CD14-positive monocyte (primary cell): ENCODE measurements around the gene NPIPA8. TPM values are rescaled to one million over a fixed set of nuclear protein-coding genes. Genes with fewer than 3 reads are reported as not detected.
"Not testable (repeated sequence)": the region's sequence is repeated elsewhere in the genome, so short reads cannot be mapped to it uniquely, and the experiment has no call there.

ENCODE experiments used
- DNase-seq, 3 donors: peaks; one replicate each; pipeline ENCODE4 v3.0.0-alpha.2; 2011 to 2022
- H2AFZ ChIP-seq: 2 replicates; pipeline ENCODE4 v1.6.0; 2012; ENCODE audit warnings: mild to moderate bottlenecking, low read depth, low read length, inconsistent platforms; ENCODE audit not compliant: insufficient read depth, poor library complexity, severe bottlenecking
- H3K27ac ChIP-seq, 2 donors: 1 replicate in 1 of 2; 2 replicates in 1 of 2; pipeline ENCODE4 v1.5.1; 2012 to 2013; ENCODE audit warnings: low read length in 2 of 2, control low read depth in 1 of 2, inconsistent platforms in 1 of 2, low read depth in 1 of 2, mild to moderate bottlenecking in 1 of 2
- H3K27me3 ChIP-seq, 2 donors: one replicate each; pipeline versions ENCODE4 v1.6.0 to v1.6.1; 2011 to 2013; ENCODE audit warnings: low read length in 2 of 2; ENCODE audit not compliant: control insufficient read depth in 2 of 2, insufficient read depth in 2 of 2
- H3K36me3 ChIP-seq, 2 donors: replicated peaks in 1 of 2; 1 replicate in 1 of 2; 2 replicates in 1 of 2; pipeline versions ENCODE4 v1.5.1 to v1.6.1; 2012 to 2013; ENCODE audit warnings: low read length in 2 of 2, control low read depth in 1 of 2, inconsistent platforms in 1 of 2, mild to moderate bottlenecking in 1 of 2; ENCODE audit not compliant: insufficient read depth in 2 of 2, control insufficient read depth in 1 of 2
- H3K4me1 ChIP-seq, 2 donors: 1 replicate in 1 of 2; 2 replicates in 1 of 2; pipeline versions ENCODE4 v1.5.1 to v1.6.1; 2012 to 2013; ENCODE audit warnings: low read length in 2 of 2, control low read depth in 1 of 2, inconsistent platforms in 1 of 2, mild to moderate bottlenecking in 1 of 2, moderate library complexity in 1 of 2; ENCODE audit not compliant: insufficient read depth in 2 of 2, control insufficient read depth in 1 of 2
- H3K4me2 ChIP-seq: replicated peaks from 2 replicates; pipeline ENCODE3; 2012; ENCODE audit warnings: low read length, moderate library complexity, mild to moderate bottlenecking; ENCODE audit not compliant: poor library complexity, severe bottlenecking; ENCODE audit errors: extremely low read depth
- H3K4me3 ChIP-seq, 3 experiments: fragments of 200-600 bp in 1 of 3; sonication (generic) in 1 of 3; replicated peaks in 1 of 3; 1 replicate in 2 of 3; 2 replicates in 1 of 3; pipeline ENCODE4 v1.5.1; 2011 to 2013; ENCODE audit warnings: low read length in 3 of 3, mild to moderate bottlenecking in 3 of 3, control low read depth in 2 of 3, low read depth in 2 of 3, inconsistent platforms in 1 of 3, moderate library complexity in 1 of 3
- H3K79me2 ChIP-seq: 2 replicates; pipeline ENCODE4 v1.6.0; 2012; ENCODE audit warnings: mild to moderate bottlenecking, control low read depth, inconsistent platforms, low read length, moderate library complexity; ENCODE audit not compliant: insufficient read depth
- H3K9ac ChIP-seq: 2 replicates; pipeline ENCODE4 v1.6.0; 2017; ENCODE audit warnings: low read length, mild to moderate bottlenecking; ENCODE audit not compliant: insufficient read depth, poor library complexity, severe bottlenecking
- H3K9me3 ChIP-seq, 2 donors: replicated peaks in 1 of 2; 1 replicate in 1 of 2; 2 replicates in 1 of 2; pipeline versions ENCODE4 v1.5.1 to v1.6.1; 2012 to 2013; ENCODE audit warnings: low read length in 2 of 2, control low read depth in 1 of 2; ENCODE audit not compliant: control insufficient read depth in 1 of 2, insufficient read depth in 1 of 2
- H4K20me1 ChIP-seq: 2 replicates; pipeline ENCODE4 v1.6.0; 2012; ENCODE audit warnings: mild to moderate bottlenecking, low read length, control low read depth, moderate library complexity; ENCODE audit not compliant: insufficient read depth
- H3K27ac Mint-ChIP-seq, 7 donors: one replicate each; pipeline ENCODE4 v1.8.0; 2020; ENCODE audit warnings: mild to moderate bottlenecking in 7 of 7, mixed read lengths in 7 of 7, moderate library complexity in 6 of 7, inconsistent platforms in 2 of 7
- H3K27me3 Mint-ChIP-seq, 3 donors: one replicate each; pipeline ENCODE4 v1.8.0; 2021 to 2022; ENCODE audit warnings: low read depth in 3 of 3, mild to moderate bottlenecking in 3 of 3, mixed read lengths in 3 of 3, moderate library complexity in 3 of 3, inconsistent platforms in 1 of 3
- H3K36me3 Mint-ChIP-seq, 2 donors: one replicate each; pipeline ENCODE4 v1.8.0; 2020; ENCODE audit warnings: mixed read lengths in 2 of 2, inconsistent platforms in 1 of 2, mild to moderate bottlenecking in 1 of 2
- H3K4me1 Mint-ChIP-seq: one replicate; pipeline ENCODE4 v1.8.0; 2020; ENCODE audit warnings: mild to moderate bottlenecking, mixed read lengths
- H3K4me3 Mint-ChIP-seq, 2 donors: one replicate each; pipeline ENCODE4 v1.8.0; 2020; ENCODE audit warnings: mild to moderate bottlenecking in 2 of 2, mixed read lengths in 2 of 2, moderate library complexity in 1 of 2
- H3K9me3 Mint-ChIP-seq, 7 donors: one replicate each; pipeline ENCODE4 v1.8.0; 2020 to 2022; ENCODE audit warnings: mixed read lengths in 7 of 7, mild to moderate bottlenecking in 6 of 7, moderate library complexity in 6 of 7, inconsistent platforms in 2 of 7
- WGBS: methylation state at CpG from one replicate; pipeline ENCODE4 v1.1.5; 2013; ENCODE audit warnings: missing lambda C conversion rate; ENCODE audit not compliant: insufficient coverage; 5-methylcytosine and 5-hydroxymethylcytosine counted together
- intact Hi-C, 2 donors: fragments of 100-400 bp; cut with micrococcal nuclease; formaldehyde crosslinking; loops; one replicate each; pipeline versions ENCODE4 v1.15.0 to v1.15.1; 2023
- polyA plus RNA-seq, 3 donors: library from polyadenylated mRNA; depleted of rRNA in 1 of 3; unstranded in 2 of 3; stranded (reverse) in 1 of 3; fragments of 300-500 nt in 2 of 3; fragments of >200 nt in 1 of 3; fragmentation: Illumina TruSeq in 2 of 3; gene quantifications; 1 replicate in 2 of 3; 2 replicates in 1 of 3; pipeline ENCODE4 v1.2.3, GENCODE V29; 2012 to 2021

The NPIPA8 gene
- polyA plus RNA-seq, 3 donors: 0.20 to 11.1 TPM; not detected in 1

DNA sequence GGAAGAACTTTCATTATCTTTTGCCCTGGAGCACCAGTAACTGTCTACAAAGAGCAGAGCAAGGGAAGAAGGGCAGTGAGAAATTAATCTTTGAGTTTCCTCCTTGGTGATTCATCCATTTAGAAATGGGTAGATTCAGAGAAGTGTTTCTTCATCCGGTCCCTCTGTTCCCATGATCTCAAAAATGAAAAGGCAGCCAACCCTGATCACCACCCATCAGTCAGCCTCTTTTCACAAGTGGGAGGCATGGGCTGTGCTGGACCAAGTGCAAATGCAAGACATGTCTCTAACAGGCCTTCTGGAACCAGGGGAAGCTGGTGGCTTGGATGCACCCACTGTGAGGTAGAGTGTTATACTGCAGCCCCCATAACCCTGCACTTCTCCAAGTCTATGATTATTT is 38.8 kb downstream of the NPIPA8 start:
- H3K9me3 ChIP-seq, H3K4me3 ChIP-seq, intact Hi-C loops, DNase-seq, H2AFZ ChIP-seq, H3K4me1 Mint-ChIP-seq, H3K9ac ChIP-seq, H3K27me3 ChIP-seq, H3K4me1 ChIP-seq, H3K27ac ChIP-seq, H3K4me3 Mint-ChIP-seq, H3K4me2 ChIP-seq, H4K20me1 ChIP-seq, H3K27ac Mint-ChIP-seq, H3K36me3 ChIP-seq, H3K27me3 Mint-ChIP-seq, H3K36me3 Mint-ChIP-seq, H3K9me3 Mint-ChIP-seq, H3K79me2 ChIP-seq: not testable (repeated sequence)
- no CpG with 5 or more reads among the region's 1 CpG for WGBS

DNA sequence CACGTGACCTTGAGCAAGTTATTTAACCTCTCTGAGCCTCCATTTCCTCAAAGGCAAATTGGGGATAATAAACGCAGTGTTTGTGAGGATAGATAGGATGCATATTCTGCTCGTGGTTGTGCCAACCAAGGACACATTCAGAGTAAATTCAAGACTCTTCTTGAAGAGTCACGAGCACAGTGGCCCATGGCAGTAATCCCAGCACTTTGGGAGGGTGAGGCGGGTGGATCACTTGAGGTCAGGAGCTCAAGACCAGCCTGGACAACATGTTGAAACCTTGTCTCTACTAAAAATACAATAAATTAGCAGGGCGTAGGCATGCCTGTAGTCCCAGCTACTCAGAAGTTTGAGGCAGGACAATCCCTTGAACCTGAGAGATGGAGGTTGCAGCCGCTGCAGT is 39.6 kb downstream of the NPIPA8 start:
- H3K36me3 Mint-ChIP-seq, H3K9ac ChIP-seq, H3K27me3 ChIP-seq, intact Hi-C loops, H3K9me3 ChIP-seq, DNase-seq, H3K27ac Mint-ChIP-seq, H3K4me3 Mint-ChIP-seq, H2AFZ ChIP-seq, H3K36me3 ChIP-seq, H3K27ac ChIP-seq, H3K27me3 Mint-ChIP-seq, H3K4me3 ChIP-seq, H3K79me2 ChIP-seq, H3K4me1 ChIP-seq, H3K4me1 Mint-ChIP-seq, H4K20me1 ChIP-seq, H3K4me2 ChIP-seq, H3K9me3 Mint-ChIP-seq: not testable (repeated sequence)
- no CpG with 5 or more reads among the region's 7 CpGs for WGBS

DNA sequence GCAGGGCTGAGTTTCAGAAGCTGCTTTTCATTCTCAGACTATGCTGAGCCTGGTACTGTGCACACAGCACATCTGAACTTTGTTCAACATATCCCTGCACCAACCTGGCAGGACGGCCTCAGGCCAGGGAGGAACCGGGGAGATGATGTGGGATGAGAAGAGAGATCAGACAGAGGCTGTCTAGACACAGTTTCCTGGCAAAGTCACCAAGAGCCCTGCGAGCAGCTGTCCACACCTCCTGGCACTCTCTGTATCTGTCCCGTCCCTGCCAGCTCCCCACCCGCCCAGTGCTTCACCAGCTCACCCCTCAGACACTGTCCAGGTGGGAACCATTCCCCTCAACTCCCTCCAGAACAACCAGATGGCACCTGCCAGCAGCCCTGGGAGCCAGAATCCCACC is 42.2 kb downstream of the NPIPA8 start:
- H3K4me1 ChIP-seq, H3K36me3 ChIP-seq, H3K27me3 Mint-ChIP-seq, H3K4me3 Mint-ChIP-seq, H3K9me3 ChIP-seq, H2AFZ ChIP-seq, H3K27ac ChIP-seq, H3K27me3 ChIP-seq, H3K9ac ChIP-seq, H3K27ac Mint-ChIP-seq, H3K4me1 Mint-ChIP-seq, H3K4me3 ChIP-seq, H3K4me2 ChIP-seq, H3K36me3 Mint-ChIP-seq, H3K79me2 ChIP-seq, H3K9me3 Mint-ChIP-seq, DNase-seq, intact Hi-C loops, H4K20me1 ChIP-seq: not testable (repeated sequence)
- WGBS: no CpG with 5 or more reads among the region's 5 CpGs

DNA sequence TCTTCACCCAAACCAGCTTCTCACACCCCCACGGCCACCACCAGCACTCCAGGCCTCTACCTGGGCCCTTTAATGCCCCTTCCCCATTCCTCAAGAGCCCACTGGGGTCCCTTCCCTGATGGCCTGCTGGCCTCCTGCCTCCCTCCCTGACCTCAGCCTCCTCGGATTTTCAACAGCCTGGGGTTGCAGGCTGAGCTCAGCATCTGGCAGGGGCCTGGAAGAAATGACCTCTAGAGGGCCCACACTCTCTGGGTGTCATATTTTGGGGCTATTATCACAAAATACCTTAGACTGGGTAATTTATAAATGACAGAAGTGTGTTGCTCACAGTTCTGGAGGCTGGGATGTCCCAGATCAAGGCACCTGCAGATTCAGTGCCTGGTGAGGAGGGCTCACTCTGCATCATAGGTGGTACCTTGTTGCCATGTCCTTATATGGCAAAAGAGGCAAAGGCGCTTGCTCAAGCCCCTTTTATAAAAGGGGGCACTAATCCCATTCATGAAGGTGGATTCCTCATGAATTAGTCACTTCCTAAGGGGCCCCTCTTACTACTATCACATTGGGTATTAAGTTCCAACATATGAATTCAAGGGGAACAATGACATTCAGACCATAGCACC is 43.1 kb downstream of the NPIPA8 start:
- H3K9me3 Mint-ChIP-seq, H3K4me2 ChIP-seq, H4K20me1 ChIP-seq, H3K9ac ChIP-seq, H3K27ac ChIP-seq, H3K36me3 Mint-ChIP-seq, H3K36me3 ChIP-seq, H2AFZ ChIP-seq, H3K4me1 ChIP-seq, H3K4me1 Mint-ChIP-seq, H3K27me3 ChIP-seq, H3K9me3 ChIP-seq, DNase-seq, H3K27me3 Mint-ChIP-seq, H3K79me2 ChIP-seq, H3K27ac Mint-ChIP-seq, H3K4me3 Mint-ChIP-seq, H3K4me3 ChIP-seq, intact Hi-C loops: not testable (repeated sequence)
- no CpG with 5 or more reads among the region's 3 CpGs for WGBS
